ENCODE results near the gene CLIC3.
"Not testable (repeated sequence)": the region's sequence is repeated elsewhere in the genome, so short reads cannot be mapped to it uniquely, and the experiment has no call there.

The CLIC3 gene

GRCh38 chr9:136996361-136997292 is at the start of gene CLIC3:
Gene CLIC3 (minus strand): TSS chr9:136996568. CDS start chr9:136996543, 25 bp downstream.
- DNase-seq, result peak; percentile 43

GRCh38 chr9:137045294-137046087 is 49.1 kb upstream of the CLIC3 start:
- no peak for DNase-seq

GRCh38 chr9:137044502-137045177 is 48.3 kb upstream of the CLIC3 start:
- DNase-seq, result no peak

- DNase-seq, result no peak
Measured at GRCh38 chr9:137044037-137044436, 47.7 kb upstream of the CLIC3 start.

GRCh38 chr9:137042751-137043727 is 46.7 kb upstream of the CLIC3 start:
- DNase-seq, result no peak

DNA sequence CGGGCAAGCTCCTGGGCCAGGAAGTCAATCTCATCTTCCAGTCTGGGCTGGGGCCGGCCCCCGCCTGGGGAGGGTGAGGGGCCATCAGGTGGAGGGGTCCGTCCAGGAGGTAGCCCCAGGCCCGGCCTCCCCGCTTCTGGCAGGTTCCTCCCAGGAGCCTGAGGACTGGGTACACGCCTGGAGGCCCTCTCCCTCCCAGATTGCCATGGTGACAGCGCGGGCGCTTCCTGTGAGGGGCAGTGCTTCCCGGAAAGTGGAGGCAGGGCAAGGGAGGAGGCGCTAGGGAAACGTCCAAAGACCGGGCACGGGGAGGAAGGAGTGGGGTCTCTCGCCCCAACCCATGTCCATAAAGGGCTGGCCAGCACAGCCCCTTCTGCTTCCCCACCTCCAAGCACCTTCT is 44.8 kb upstream of the CLIC3 start:
- DNase-seq, result no peak

DNA sequence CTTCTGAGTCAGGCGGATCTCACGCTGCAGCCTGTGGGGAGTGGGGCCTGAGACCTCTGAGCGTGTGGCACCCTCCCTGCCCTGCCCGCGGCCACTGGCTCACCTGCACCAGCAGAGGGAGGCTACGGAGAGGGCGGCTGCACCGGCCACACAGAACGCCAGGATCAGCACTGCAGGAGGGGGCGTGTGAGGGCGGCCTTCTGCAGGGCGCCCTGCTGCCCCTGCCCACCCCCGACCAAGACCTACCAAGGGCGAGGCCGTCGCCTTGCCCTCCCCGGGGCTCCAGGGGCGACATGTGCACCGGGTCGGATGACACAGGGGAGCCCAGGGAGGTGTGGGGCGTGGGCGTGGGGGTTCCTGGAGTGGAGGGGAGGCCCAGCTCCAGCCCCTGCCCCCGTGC is 44.2 kb upstream of the CLIC3 start:
- no peak for DNase-seq

DNA sequence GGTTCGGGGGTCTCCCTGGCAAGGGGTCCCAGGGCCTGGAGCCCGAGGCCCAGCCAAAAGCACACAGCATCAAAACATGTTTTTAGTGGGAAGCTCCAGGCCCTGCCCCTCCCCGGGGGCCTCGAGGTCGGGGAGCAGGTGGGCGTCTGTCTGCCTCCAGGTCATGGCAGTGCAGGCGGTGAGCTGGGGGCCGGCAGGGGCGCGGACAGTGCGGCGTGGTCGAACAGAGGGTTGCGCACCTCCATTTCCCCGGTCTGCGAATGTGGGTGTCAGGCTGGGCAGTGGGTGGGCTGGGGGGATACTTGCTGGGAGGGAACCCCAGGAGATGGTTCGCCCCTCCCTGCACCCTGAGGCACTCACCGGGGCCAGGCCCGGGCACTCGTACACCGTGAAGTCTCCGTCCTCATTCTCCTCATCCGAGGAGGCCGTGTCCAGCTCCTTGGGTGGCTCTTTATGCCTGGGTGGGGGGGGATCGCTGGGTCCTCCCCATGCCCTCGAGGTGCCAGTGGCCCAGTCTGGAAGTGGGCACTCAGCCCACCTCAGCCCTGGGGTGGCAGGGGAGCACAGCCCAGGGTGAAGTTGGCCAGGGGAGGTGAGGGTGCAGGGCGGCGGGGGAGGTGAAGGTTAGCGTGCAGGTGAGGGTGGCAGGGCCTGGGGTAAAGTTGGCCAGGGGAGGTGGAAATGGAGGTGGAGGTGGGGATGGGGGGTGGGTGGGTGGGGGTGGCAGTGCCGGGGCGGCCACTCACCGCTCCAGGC is 43.4 kb upstream of the CLIC3 start:
- no peak for DNase-seq

- no peak for DNase-seq
Measured at GRCh38 chr9:137038916-137039315, 42.5 kb upstream of the CLIC3 start.

DNA sequence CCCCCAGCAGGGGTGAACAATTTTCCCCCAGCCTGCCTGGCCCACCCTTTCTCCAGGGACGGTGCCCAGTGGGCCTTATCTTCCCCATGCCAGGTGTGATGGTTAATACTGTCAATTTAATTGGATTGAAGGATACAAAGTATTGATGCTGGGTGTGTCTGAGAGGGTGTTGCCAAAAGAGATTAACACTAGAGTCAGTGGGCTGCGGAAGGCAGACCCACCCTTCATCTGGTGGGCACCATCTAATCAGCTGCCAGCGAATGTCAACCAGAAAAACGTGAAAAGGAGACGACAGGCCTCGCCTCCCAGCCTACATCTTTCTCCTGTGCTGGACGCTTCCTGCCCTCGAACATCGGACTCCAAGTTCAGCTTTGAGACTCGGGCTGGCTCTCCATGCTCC is 41.1 kb upstream of the CLIC3 start:
- no peak for DNase-seq

DNA sequence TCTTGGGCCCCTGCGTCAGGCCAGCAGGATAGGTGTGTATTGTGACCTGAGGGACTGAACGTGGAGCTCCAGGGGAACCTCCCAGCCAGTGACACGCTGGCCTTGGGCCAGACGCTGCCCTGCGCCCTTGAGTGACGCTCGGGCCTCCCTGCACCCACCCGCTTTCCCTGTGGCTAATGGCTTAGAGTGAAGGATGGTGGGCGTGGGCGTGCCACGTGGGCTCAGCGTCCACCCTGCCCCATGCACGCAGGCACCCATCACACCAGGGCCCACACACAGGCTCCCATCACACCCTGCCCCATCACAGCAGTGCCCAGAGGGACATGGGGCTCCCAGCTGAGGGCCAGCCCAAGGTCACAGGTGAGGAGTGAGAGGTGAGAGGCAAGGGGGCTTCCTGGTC is 40.7 kb upstream of the CLIC3 start:
- DNase-seq, result no peak

DNA sequence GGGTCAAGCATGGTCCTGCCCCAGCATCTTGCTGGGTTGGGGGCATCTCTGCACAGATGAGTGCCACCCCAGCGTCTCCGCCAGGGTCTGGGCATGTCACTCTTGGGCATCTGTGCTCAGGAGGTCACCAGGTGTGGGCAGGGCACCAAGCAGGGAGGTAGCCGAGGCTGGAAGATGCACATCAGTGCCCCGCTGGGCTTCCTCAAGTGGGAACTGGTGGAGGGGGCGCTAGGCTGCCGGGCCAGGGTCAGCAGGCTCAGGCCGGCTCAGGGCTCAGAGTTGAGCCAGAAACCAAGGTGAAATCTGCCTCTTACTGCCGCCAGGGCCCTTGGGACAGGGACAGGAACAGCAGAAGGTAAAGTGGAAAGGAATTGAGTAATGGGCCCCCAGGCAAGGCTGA is 39.6 kb upstream of the CLIC3 start:
- no peak for DNase-seq

DNA sequence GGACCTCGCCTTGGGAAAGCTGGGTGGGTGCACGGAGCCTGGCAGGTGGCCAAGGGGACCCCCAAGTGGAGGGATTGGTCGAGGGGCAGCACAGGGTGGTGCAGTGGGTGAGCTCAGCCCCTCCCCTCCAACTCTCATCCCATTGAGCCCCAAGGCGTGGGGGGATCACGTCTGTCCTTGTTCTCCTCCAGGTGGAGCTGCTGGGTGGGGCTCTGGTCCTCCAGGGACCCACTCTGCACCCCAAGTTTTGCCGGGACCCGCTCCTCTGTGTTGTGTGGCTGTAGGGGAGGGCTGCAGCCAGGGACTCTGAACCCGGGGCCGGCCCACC is 39.1 kb upstream of the CLIC3 start:
- no peak for DNase-seq

DNA sequence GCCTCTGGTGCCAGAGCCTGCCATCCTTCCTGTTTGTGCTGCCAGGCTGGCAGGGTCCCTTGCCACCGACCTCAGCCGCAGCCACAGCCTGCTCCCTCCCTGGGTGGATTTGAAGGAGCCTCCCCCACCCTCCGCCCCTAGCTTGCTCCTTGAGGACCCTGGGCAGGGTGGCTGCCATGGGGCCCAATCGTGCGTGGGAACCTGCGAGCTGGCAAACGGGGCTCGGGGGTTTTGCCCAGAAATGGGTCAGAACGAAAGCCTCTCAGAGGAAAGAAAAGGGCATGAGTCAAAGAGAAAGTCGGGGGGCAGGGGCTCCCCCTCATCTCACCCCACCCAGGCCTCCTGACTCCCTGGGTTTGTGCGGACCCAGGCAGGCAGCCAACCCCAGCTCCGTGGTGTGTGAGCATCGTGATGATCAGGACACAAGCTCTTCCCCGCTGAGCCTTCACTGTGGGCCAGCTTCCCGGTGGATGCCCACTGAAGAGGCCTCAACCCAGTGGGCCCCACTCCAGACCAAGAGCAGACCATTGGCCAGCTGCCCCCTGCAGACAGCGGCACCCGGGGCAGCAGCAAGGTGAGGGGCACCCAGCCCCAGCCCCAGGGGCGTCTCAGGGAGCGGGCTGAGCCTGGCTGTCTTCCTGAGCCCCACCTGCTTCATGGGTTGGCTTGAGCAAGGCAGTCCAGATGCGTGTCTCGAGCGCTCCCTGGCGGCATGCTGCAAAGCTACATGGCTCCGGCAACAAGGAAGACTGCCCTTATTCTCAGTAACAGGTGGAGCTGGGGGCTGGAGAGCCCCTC is 38.5 kb upstream of the CLIC3 start:
- DNase-seq, result peak; percentile 88

- no peak for DNase-seq
Measured at GRCh38 chr9:137034039-137034708, 37.8 kb upstream of the CLIC3 start.

DNA sequence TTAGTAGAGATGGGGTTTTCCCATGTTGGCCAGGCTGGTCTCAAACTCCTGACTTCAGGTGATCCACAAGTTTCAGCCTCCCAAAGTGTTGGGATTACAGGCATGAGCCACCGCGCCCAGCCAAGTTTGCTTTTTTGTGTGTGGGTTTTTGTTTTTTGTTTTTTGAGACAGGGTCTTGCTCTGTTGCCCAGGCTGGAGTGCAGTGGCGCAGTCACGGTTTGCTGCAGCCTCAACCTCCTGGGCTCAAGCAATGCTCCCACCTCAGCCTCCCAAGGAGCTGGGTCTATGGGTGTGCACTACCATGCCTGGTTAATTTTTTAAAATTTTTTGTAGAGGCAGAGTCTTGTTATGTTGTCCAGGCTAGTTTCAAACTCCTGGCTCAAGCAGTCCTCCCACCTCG is 37.1 kb upstream of the CLIC3 start:
- DNase-seq, result not testable (repeated sequence)

- peak; percentile 31 for DNase-seq
Measured at GRCh38 chr9:137032858-137033257, 36.5 kb upstream of the CLIC3 start.

GRCh38 chr9:137031904-137032640 is 35.7 kb upstream of the CLIC3 start, which contains the start of gene FUT7:
Gene FUT7 (minus strand): TSS chr9:137032088. CDS start chr9:137031991, 97 bp downstream.
- peak; percentile 60 for DNase-seq

All from activated naive CD4-positive, alpha-beta T cell treated with Interleukin-2 at 50 U/mL for 16 hours (primary cell).